Common myeloid progenitor, CD34-positive (primary cell): ENCODE data around the gene SMIM13.

ENCODE experiments used
- CTCF ChIA-PET: fragments of 350-600 bp; sonication (Branson Sonifier 250); formaldehyde crosslinking; loops from one replicate; lab custom pipeline; 2021; ENCODE audit warnings: antibody characterized with exemption; lab: Charles Lee
- POLR2A ChIA-PET: fragments of 350-600 bp; sonication (Branson Sonifier 250); formaldehyde crosslinking; loops from one replicate; lab custom pipeline; 2021; ENCODE audit warnings: antibody characterized with exemption; lab: Charles Lee
- DNase-seq, 3 donors: peaks; one replicate each; pipeline versions ENCODE4 v3.0.0 to v3.0.0-alpha.2; 2013
- H3K27ac ChIP-seq, 2 experiments: 1 replicate in 1 of 2; 2 replicates in 1 of 2; pipeline ENCODE4 v1.7.0; 2013; ENCODE audit warnings: inconsistent platforms in 2 of 2, low read length in 2 of 2, mild to moderate bottlenecking in 2 of 2, low read depth in 1 of 2, moderate library complexity in 1 of 2; ENCODE audit not compliant: severe bottlenecking in 2 of 2, insufficient read depth in 1 of 2, poor library complexity in 1 of 2
- H3K27me3 ChIP-seq, 5 experiments: replicated peaks in 2 of 5; 1 replicate in 3 of 5; 2 replicates in 2 of 5; pipeline versions ENCODE4 v1.6.1 to v1.7.0; 2013; ENCODE audit warnings: low read length in 4 of 5, mild to moderate bottlenecking in 2 of 5, moderate library complexity in 2 of 5, inconsistent platforms in 1 of 5; ENCODE audit not compliant: insufficient read depth in 5 of 5, control insufficient read depth in 4 of 5
- H3K36me3 ChIP-seq, 4 experiments: 1 replicate in 2 of 4; 2 replicates in 2 of 4; pipeline versions ENCODE4 v1.6.1 to v1.7.0; 2013; ENCODE audit warnings: low read length in 3 of 4, control low read depth in 1 of 4, mild to moderate bottlenecking in 1 of 4; ENCODE audit not compliant: control insufficient read depth in 4 of 4, insufficient read depth in 4 of 4
- H3K4me1 ChIP-seq, 4 experiments: 1 replicate in 3 of 4; 2 replicates in 1 of 4; pipeline versions ENCODE4 v1.6.1 to v1.7.1; 2013; ENCODE audit warnings: low read length in 3 of 4, mild to moderate bottlenecking in 3 of 4, control low read depth in 1 of 4, inconsistent platforms in 1 of 4, moderate library complexity in 1 of 4; ENCODE audit not compliant: control insufficient read depth in 4 of 4, insufficient read depth in 4 of 4; ENCODE audit errors: control extremely low read depth in 1 of 4
- H3K4me3 ChIP-seq, 7 experiments: 1 replicate in 4 of 7; 2 replicates in 3 of 7; pipeline versions ENCODE4 v1.5.1 to v1.7.0; 2013; ENCODE audit warnings: mild to moderate bottlenecking in 7 of 7, low read length in 6 of 7, moderate library complexity in 6 of 7, inconsistent platforms in 2 of 7, low read depth in 2 of 7, control low read depth in 1 of 7; ENCODE audit not compliant: insufficient read depth in 4 of 7, control insufficient read depth in 1 of 7; ENCODE audit errors: extremely low read depth in 1 of 7
- H3K9me3 ChIP-seq, 5 experiments: 1 replicate in 4 of 5; 2 replicates in 1 of 5; pipeline versions ENCODE4 v1.6.1 to v1.7.1; 2013; ENCODE audit warnings: low read length in 4 of 5, mild to moderate bottlenecking in 2 of 5, inconsistent platforms in 1 of 5, low read depth in 1 of 5, moderate library complexity in 1 of 5; ENCODE audit not compliant: control insufficient read depth in 4 of 5, insufficient read depth in 2 of 5; ENCODE audit errors: control extremely low read depth in 1 of 5
- WGBS: methylation state at CpG from one replicate; pipeline ENCODE4 v1.1.5; 2013; ENCODE audit not compliant: insufficient coverage; 5-methylcytosine and 5-hydroxymethylcytosine counted together

Gene SMIM13

GRCh38 chr6:11098004-11098403 lies 4.4 kb downstream of the SMIM13 start:
- ChIA-PET CTCF (interaction anchor here (1.0 kb wide), 1 partner anchor 45 kb away, joined by 3 read pairs; no protein-coding TSS in a partner anchor), POLR2A (interaction anchor here (0.6 kb wide), 1 partner anchor 577 kb away, joined by 5 read pairs; the partner anchor contains the start of gene GCNT2)
- WGBS = no CpG with 5 or more reads among the region's 1 CpG

GRCh38 chr6:11101417-11101816 lies 7.8 kb downstream of the SMIM13 start:
- Histone ChIP-seq H3K4me1 (peaks cover 0 to 6% (median 0%) of the 10 kb centered on the region in 4 experiments), H3K27ac (no peak overlapping the region), H3K4me3 (no peak overlapping the region), H3K27me3 (no peaks in the 10 kb centered on the region), H3K36me3 (peaks cover 0 to 13% (median 2%) of the 10 kb centered on the region in 4 experiments), H3K9me3 (peaks cover 0 to 18% (median 3%) of the 10 kb centered on the region in 5 experiments)
- DNase-seq = no peak
- POLR2A ChIA-PET = no interaction called here
- 98% methylated on average over 5 of the region's 5 CpGs for WGBS
- CTCF ChIA-PET = interaction anchor here (1.6 kb wide), 1 partner anchor 10 kb away, joined by 9 read pairs; the partner anchor contains the start of gene ERVFRD-1

More at GRCh38 chr6:11098004-11098403, 4.4 kb downstream of the SMIM13 start:
- Histone ChIP-seq H3K4me1 (peaks cover 0 to 28% (median 11%) of the 10 kb centered on the region in 4 experiments), H3K27me3 (no peaks in the 10 kb centered on the region), H3K9me3 (peaks cover 0 to 5% (median 0%) of the 10 kb centered on the region in 5 experiments), H3K27ac (no peak overlapping the region), H3K36me3 (peaks cover 0 to 10% (median 2%) of the 10 kb centered on the region in 4 experiments), H3K4me3 (no peak overlapping the region)
- no peak for DNase-seq

DNA sequence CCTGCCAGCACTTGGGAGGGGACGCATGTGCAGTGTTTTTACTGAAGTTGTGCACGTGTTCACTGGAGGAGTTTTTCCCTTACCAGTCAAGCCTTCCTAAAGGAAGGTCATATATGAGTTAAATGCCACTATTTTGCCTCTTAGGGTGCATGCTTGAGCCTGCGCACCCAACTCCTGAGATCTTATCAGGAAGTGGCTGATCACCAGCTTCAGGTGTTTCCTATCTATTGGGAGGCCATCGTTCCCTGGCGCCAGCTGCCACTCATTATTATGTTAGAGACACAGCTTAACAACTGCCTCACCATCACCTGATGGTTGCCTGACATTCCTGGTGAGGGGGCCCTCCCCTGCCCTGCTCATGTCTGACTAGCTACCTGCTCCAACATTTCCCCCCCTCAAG lies 9.4 kb downstream of the SMIM13 start:
- Histone ChIP-seq H3K27ac (no peak overlapping the region), H3K4me1 (peaks cover 0 to 6% (median 0%) of the 10 kb centered on the region in 4 experiments), H3K27me3 (no peaks in the 10 kb centered on the region), H3K36me3 (peaks cover 0 to 13% (median 2%) of the 10 kb centered on the region in 4 experiments), H3K4me3 (no peak overlapping the region), H3K9me3 (peaks cover 0 to 18% (median 3%) of the 10 kb centered on the region in 5 experiments)
- no peak for DNase-seq
- POLR2A ChIA-PET = no interaction called here
- CTCF ChIA-PET = no interaction called here
- WGBS = 52% methylated on average over 3 of the region's 5 CpGs

DNA sequence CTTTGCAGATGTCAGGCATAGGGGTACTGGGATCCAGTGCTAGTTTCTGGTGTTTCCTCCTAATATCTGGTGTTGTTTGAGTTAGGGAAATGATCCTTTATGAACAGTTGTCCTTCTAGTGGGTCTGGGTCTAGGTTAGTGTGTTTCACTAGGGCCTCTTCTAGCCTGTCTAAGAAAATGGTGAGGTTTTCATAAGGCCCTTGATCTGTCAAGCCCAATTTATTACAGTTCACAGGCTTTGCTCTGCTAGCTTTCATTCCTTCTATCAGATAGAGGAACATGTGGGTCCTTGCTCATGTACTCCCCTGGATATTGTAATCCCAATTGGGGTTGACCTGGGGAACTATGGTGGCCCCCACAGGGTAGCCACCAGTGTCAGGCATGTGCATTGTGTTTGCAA lies 15.1 kb downstream of the SMIM13 start:
- H3K4me3 ChIP-seq = no peak overlapping the region
- ChIA-PET POLR2A (no interaction called here), CTCF (interaction anchor here (1.1 kb wide), 1 partner anchor 35 kb away, joined by 4 read pairs; no protein-coding TSS in a partner anchor)
- H3K27ac ChIP-seq = no peak overlapping the region
- peaks cover 0 to 9% (median 0%) of the 10 kb centered on the region in 4 experiments for H3K36me3 ChIP-seq
- H3K4me1 ChIP-seq = peaks cover 2 to 13% (median 12%) of the 10 kb centered on the region in 4 experiments
- H3K9me3 ChIP-seq = peaks cover 0 to 9% (median 0%) of the 10 kb centered on the region in 5 experiments
- DNase-seq = no peak
- no peaks in the 10 kb centered on the region for H3K27me3 ChIP-seq

DNA sequence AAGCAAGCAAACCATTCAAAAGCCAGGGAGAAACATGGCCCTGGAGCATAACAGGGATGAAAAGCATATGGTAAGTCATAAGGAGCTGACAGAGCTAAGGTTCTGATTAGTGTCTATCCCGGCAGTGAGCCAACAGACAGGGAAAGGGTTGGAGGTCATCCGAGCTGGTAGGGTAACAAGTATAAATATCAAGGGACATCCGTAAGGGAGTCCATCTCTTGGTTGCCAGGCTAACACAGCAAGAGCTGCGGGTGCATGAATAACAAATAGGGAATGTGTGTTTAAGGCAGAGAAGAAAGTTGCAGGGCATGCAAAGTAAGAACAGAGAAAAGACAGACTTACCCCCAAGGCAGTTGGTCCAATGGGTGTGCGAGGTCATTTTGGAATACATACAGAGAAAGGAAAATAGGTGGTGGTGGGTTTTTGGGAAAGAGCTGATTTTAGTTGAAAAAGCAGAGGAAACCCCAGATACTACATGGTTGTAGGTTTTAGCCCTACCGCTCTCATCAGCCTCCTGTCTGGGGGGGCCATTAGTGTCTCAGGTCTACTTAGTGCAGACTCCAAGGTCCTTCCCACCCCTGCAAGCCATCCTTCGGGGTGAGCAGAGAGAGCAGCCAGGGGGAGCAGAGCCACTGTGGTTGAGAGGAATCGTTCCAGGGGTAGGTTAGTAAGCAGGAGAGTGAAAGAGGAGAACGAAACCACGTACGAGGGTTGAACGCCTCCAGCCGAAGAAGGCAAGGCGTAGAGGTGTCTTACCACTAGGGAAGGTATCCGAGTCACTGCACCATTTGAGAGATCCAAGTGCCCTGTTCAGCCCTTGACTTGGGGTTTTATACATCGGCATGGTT lies 17.5 kb downstream of the SMIM13 start, which contains the start of gene ERVFRD-1:
TSS of gene ERVFRD-1 (minus strand) at position 805 of the 848 bp plus-strand sequence. CDS start 6,415 bp downstream, outside the sequence.
- 89% methylated on average over 14 of the region's 16 CpGs for WGBS

GRCh38 chr6:11111769-11112437 lies 18.3 kb downstream of the SMIM13 start:
- H3K4me1 ChIP-seq = peaks cover 2 to 13% (median 12%) of the 10 kb centered on the region in 4 experiments
- H3K27me3 ChIP-seq = no peaks in the 10 kb centered on the region
- no peaks in the 10 kb centered on the region for H3K9me3 ChIP-seq
- peak; percentile 46 to 76 (median 69) for DNase-seq
- H3K4me3 ChIP-seq = peak overlapping the region in 5 of 7 experiments; percentile 19 to 60 (median 27)
- no peak overlapping the region for H3K27ac ChIP-seq
- CTCF ChIA-PET = interaction anchor here (1.3 to 2.8 kb wide), 2 partner anchors 10 to 16 kb away, joined by 3 to 9 read pairs; no protein-coding TSS in a partner anchor
- POLR2A ChIA-PET = interaction anchor here (0.6 kb wide), 1 partner anchor 329 kb away, joined by 4 read pairs; no protein-coding TSS in a partner anchor
- WGBS = 34% methylated on average over 8 of the region's 9 CpGs
- peaks cover 0 to 6% (median 0%) of the 10 kb centered on the region in 4 experiments for H3K36me3 ChIP-seq

More for the DNA sequence above, 17.5 kb downstream of the SMIM13 start, which contains the start of gene ERVFRD-1:
- DNase-seq = peak in 1 of 3 donors; percentile 31
- CTCF ChIA-PET = interaction anchor here (1.1 to 2.8 kb wide), 2 partner anchors 9 to 18 kb away, joined by 4 to 9 read pairs; partner anchors contain the start of gene SMIM13
- Histone ChIP-seq H3K27ac (no peak within 1 kb of the TSS), H3K4me3 (peak within 1 kb of the TSS in 5 of 7 experiments; percentile 19 to 60 (median 27)), H3K27me3 (no peaks in the 10 kb centered on the region), H3K36me3 (peaks cover 0 to 6% (median 0%) of the 10 kb centered on the region in 4 experiments), H3K9me3 (no peaks in the 10 kb centered on the region), H3K4me1 (peaks cover 2 to 13% (median 12%) of the 10 kb centered on the region in 4 experiments)
- POLR2A ChIA-PET = interaction anchor here (0.6 kb wide), 1 partner anchor 329 kb away, joined by 4 read pairs; no protein-coding TSS in a partner anchor
